GM18873 (cell line): ENCODE measurements around the gene LAMB3.

Experiments used
- ATAC-seq: cut with Tn5 transposase; IDR thresholded peaks from one replicate; pipeline ENCODE4 v1.9.1; 2021; ENCODE audit warnings: mild to moderate bottlenecking, moderate library complexity, moderate number of reproducible peaks; ENCODE audit not compliant: unreplicated experiment, low FRiP score

The LAMB3 gene

GRCh38 chr1:209569455-209570207 lies 82.6 kb downstream of the LAMB3 start:
- no peak for ATAC-seq

GRCh38 chr1:209567698-209568175 lies 84.5 kb downstream of the LAMB3 start:
- no peak for ATAC-seq

DNA sequence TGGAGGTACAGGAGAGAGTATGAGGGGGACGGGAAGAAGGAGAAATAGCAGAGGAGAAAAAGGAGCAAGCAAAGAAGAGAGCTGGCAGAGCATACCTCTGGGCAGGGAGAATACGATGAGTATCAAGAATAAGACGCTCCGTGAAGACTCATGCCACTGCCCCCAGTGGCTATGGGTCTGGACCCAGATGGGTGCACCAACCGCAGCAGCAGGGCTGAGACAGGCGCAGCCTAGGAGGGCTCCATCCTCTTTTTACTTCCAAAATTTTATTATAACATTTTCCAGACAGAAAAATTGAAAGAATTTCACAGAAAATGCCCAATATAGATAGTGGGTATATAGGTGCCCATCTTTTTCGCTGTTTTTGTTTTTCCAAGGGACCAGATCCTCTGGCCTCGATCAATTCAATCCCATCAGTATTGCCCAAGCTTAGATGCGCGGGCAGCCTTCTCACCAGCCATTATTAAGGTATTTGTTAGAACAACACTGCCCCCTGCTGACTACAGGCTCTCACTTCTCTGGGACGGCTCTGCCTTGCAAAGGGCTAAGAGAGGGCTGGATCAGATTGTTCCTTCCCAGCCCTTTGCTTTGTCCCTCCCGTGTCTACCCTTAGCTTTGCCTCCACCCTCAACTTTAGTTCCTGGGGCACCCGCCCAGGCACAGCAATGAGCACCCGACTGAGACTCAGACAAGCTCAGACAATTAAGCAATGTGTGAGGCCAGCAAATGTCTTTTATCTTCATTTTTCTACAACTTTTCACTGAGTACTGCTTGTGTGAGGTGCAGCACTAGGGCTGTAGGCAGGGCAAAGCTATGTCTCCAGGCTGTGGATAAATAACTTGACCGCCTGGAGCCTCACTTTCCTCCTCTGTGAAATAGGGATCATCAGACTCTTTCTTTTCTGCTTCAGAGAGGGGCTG lies 86.2 kb downstream of the LAMB3 start:
- ATAC-seq: peak; percentile 75
